Activated CD4-positive, CD25-positive, alpha-beta regulatory T cell treated with anti-CD3 and anti-CD28 coated beads, Interleukin-2, amount 50 U/mL, for 72 hours (primary cell): ENCODE measurements around the gene DCANP1.

ENCODE experiments used
- DNase-seq: peaks from one replicate; pipeline ENCODE4 v3.0.0; 2021

The DCANP1 gene

DNA sequence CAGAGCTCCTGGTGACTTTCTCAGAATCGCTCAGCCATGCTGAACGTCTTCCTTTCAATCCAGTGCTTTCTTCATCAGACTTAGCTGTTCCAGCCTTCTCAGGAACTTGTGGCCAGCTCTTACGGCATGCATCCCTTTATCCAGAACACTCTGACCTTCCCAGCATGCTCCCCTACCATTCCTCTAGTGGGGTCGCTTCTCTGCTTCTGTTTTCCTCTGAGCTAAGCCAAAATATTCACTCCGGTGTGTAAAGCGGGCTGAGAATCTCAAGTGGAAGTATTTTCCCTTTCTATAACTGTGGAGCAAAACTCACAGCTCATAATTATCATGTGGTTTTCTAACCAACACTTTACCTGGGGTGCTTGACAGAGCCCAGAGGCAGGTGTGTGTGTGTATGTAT, 6.2 kb downstream of the DCANP1 start:
- no peak for DNase-seq

DNA sequence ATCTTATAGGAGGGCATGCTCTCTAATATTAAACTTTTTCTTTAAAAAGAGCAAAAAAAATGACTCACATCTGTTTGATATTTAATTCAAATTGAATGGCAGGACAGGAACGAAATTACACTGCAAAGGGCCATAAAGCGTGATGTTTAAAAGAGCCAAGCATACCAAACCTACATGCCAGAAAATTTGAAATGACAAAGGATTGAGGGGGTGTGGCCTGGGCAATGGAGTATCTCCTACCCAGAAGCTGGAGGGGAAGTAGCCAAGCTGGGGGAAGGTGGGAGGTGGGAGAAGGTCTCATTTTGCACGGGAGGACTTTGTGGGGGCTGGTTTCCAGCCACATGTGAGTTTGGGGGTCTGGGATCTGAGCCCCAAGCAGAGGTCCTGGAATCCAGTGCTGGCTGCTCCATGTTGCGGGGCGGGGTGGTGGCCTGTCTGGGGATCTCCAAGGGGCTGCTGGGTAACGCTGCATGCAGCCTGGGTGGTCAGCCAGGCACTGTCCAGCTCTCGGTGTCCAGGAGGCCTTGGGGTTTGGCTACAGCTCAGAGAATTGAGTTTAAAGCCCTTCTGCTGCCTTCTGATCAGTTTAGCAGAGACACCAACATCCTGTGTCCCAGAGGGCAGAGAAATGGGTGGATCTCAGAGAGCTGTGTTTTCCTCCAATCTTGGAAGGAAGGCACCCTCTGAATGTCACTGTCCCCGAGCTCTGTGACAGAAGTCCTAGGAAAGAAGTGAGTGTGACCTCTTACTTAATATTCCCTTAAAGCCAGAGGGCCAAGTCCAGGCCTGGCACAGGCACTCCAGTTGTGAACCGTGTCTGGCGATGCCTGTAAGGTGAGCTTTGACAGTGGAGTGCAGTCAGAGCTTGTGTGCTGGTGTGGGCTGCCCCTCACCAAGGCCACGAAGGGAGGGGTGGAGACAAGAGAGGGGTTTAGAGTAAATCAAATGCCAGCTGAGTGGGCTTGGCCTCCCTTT, 7.6 kb downstream of the DCANP1 start:
- no peak for DNase-seq

DNA sequence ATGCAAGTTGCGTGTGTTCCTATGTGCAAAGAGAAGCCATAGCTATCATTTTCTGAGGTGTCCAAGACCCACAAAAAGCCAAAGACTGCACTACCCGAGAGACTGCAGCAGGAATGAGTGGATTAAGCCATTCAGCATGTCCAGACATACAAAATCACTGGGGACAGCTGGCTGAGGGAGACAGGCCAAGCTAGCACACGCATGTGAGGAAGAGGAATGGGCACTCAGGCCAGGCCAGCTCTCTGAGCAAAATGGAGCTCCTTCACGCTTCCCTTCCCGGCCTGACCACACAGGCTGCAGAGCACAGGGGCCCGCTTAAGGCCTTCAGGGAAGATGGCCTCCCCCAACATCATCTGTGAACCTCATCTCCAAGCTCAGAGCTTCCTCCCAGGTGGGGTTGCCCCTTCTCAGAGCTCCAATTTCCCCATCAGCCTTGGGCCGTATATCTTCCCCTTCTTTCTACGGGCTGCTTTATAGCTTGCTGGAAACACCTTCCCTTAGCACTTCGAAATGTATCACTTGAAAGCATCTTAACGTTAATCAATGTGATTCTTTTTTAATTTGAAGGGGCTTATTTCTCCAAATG, 8.4 kb downstream of the DCANP1 start:
- DNase-seq, result no peak

DNA sequence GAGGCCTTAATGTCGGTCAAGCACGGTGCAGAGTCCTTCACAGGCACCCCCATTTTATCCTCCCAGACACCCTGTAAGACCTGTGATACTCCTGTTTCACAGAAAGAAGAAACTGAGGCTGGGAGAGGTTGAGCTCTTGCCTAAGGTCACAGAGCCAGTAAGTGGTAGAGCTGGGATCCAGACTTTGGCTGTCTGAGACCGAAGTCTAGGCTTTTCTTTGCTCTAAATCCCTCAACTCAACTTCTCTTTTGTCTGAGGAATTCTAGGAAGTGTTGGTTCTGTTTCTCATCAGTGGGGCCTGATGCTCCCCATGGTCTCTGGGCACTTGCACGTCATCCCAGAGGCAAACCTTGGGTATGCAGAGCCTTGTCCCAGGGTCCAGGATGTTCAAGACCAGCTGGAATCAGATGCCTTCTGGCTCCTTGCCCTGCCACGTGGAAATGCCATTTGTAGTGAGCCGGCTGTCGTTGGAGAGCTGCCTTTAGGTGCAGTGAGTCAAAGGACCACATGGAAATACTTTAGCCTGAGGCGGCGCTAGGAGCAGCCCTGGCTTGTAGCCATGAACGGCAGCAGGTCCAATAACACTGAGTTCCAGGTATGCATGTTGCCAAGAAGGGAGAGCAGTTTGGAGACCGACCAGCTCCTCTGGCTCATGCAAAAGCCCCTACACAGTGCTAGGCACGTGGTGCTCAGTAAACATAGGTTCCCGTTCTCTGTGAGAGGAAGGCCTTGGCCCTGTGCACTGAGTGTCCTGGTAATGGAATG, 9.2 kb downstream of the DCANP1 start:
- no peak for DNase-seq

DNA sequence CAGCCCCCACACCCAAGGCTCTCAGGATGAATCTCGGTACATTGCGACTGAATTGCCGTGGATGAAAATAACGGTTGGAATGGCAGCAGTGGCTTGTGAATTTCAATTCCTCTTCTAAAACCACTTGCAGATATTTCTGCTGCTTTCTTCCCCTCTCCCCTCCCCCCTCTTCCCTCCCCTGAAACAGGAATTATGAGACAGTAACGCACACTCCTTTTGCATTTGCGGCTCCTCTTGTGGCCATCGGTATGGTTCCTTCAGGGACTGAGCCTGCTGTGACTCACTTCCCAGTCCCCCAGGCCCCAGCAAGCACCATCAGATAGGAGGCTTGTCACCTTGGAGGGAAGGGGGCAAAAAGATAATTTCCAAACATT, 9.7 kb downstream of the DCANP1 start:
- DNase-seq, result no peak

DNA sequence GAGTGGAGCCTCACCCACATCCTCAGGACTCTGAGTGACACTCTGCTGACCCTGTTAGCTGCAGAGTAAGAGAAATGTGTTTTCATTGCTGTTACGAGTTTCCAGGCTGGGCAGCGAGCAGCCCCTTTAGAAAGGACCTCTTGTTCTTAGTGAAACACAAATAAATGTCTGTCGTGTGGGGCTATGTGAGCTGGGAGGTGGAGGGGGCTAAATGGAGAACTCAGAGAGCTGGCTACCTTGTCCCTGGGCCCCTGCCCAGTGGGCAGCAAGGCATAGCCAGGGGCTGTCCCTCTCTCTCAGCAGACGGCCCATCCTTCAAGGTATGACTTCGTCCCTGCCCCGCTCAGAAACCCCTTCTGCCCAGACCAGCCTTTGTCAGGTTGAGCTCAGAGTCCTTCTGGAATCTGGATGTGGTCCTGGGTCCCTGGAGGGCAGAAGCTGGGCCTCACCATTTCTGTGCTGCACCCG, 10.2 kb downstream of the DCANP1 start:
- DNase-seq, result no peak

DNA sequence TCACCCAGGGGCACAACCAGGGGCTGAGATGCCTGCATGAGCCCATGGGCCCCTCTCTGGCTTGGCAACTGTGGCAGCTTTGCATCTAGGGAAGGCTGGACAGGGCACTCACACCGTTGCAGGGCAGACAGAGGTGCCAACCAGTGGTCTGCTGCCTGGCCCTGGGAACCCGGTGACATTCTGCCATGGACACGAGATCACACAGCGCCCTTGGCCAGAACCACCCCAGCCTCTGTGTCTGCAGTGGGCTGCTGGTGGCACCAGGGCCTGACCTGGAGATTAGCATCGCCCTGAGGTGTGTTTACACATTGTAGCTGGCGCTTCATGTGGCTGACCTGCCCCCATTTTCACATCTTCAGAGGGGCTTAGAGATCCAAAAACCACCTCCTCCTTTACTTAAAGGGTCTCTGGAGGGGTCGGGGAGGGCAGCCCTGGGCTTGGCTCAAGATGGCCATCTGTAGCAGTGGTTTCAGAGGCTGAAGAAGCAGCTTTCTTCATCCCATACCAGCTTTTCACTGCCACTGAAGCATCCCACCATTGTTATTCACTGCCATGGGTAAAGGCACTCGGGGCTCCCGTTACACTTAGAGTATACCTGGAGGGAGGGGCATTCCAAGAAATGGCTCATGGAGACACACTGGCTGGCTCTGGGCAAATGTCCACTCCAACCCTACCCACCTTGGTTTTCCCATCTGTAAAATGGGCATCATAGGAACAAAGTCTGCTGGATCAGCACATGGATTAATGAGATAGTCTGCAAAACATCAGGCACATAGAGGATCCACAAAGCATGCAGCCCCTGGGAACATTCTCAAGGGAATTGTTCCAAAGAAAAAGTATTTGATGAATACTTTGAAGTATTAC, 11.4 kb downstream of the DCANP1 start:
- no peak for DNase-seq

DNA sequence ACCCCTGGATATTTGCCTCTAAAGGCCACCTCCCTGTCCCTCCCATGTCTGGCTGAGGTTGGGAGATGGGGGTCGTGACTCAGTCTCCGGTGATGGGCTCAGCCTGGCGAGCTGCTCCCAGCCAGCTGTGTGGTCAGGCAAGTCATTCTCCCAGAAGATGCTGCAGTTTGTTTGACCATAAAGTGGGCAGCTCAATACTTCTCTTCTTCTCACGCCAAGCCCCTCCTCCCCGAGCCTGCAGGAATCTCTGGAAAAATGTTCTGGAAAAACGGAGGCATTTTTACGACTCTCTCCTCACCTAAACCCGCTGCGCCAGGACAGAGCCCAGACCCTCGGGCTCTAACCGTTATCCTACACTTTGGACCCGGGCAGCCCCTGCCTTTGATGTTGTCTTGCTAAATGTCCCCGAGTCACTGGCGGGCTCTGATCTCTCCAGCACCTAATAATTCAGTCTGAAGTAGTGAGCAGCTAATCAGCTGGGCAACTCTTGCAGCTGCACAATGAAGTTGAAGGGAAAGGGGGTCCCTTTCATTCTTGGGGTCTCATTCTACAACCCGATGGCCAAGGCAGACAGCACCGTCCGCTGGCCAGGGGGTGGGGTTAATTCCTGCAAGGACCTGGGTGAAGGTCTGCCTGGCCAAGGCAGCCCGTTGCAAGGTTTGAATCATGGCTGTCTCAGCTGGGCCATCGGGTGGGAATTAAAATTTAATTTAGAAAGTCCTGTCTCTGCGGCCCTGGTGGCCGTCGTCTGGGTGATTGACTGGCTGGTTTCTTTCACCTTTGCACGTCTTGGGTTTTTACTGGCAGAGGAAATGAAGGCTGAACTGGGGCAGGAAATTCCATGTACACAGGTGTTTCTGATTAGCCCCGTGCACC, 12.3 kb downstream of the DCANP1 start:
- no peak for DNase-seq

DNA sequence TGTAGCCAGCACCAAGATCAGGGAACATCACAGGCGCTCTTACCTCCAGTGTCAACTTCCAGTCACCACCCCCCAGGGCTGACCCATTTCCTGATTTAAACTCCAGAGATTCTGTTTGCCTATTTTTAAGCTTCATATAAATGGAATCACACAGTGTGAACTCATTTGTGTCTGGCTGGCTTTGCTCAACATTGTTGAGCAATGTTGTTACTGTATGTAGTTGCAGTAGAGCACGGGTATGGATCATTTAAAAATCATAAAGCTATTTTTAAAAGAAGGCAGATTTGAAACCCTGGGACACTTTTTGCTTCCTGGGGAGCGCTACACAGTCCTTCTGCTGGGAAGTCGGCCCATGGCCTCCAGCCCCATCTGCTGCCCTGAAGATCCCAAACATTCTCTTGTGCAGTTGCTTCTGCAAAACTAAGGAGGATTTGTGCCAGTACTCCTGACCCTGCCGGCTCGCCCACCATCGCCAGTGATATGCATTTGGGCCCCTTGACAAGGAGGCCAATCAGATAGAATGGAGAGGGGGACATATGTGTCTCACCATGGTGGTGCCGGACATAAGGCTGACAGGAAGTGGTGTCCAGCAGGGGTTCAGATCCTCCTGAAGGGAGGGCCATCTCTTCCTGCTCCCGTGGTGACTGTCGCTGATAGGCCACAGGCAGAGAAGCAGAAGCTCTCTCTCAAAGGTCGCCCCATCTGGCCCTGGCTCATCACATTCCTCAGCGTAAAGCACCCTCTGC, 13.3 kb downstream of the DCANP1 start:
- DNase-seq, result no peak

DNA sequence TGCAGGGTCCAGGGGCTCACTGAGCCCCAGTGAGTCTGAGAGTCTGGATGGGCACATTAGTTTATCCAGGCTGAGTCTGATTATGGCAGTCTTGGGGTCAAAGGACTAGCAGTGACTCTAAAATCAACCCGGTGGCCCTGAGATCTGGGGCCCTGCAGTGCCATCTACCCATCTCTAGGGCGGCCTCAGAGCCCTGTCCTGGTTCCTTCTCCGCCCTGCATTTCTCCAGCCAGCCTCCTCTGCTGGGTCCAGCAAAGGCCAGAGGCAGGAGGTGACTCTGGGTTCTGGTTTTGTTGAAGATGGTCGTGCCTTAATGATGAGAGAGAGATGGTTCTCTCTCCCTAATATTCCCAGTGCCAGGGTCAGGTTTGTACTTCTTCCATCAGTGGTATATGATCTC, 15.0 kb downstream of the DCANP1 start:
- no peak for DNase-seq

DNA sequence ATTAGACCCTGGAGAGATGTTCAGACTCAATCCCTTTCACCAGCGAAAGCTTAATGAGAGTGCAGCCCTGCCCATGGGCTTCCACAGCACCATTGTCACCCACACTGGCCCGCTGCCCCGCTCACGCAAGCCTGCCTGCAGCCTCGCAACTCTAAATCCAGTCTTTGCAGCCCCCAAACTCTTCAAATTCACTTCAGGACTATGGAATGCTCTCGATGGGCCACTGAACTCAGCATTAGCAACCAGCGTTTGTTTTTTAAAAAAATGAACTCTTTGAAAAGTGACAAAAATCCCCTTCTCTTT, 17.1 kb downstream of the DCANP1 start:
- no peak for DNase-seq

DNA sequence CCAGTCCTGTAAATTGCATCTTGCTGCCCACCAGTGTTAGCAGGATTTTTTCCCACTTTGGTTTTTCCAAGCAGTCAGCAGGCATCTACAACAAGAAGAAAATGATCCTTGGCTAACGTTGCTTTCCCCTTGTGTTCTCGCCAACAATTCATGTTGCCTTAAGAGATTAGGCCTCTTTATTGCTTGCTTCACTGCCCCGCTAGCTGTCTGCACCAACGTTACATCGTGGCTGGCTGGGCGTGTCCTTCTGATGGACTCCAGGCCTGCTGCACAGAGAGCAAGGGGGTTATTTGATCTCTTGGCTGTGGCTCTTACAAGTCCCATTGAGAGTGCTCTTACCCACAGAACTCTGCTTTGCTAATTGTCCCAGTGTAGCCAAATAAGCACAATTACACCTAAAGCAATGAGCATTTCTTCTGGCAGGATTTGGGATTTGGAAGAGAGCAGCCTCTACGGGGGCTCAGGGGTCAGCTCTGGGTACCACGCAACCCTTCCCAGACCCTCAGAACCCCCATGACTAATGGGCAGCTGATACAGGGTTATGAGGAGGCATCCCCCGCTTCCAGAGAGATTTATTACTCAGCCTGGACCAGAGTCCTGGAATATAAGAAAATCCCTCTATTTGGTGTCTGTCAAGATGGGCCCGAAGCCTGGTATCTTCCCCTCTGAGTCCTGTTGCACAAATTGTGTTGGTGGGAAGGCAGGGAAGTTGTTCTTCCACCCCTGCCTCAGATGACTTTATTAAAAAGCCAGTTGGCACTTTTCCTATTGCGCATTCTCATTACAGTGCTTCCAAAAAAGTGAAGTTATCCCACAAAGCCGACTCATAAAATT, 17.6 kb downstream of the DCANP1 start:
- no peak for DNase-seq

DNA sequence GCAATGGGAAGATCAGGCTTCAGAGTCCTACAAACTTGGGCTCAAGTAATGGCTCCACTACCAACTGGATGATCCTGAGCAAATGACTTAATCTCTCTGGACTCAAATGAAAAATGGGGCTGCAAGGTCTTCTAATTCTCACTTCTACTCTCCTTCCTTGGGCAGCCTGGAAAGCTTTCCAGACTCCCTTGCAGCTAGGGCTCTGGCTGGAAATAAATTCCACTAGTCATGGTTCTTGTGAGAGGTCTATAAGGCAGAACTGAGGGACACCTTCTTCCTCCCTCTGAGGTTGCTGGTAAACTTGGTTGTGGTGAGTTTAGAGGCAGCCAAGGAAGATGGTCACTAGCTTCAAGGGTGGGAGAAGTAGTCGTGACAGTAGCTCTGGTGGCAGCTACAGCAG, 18.6 kb downstream of the DCANP1 start:
- no peak for DNase-seq

DNA sequence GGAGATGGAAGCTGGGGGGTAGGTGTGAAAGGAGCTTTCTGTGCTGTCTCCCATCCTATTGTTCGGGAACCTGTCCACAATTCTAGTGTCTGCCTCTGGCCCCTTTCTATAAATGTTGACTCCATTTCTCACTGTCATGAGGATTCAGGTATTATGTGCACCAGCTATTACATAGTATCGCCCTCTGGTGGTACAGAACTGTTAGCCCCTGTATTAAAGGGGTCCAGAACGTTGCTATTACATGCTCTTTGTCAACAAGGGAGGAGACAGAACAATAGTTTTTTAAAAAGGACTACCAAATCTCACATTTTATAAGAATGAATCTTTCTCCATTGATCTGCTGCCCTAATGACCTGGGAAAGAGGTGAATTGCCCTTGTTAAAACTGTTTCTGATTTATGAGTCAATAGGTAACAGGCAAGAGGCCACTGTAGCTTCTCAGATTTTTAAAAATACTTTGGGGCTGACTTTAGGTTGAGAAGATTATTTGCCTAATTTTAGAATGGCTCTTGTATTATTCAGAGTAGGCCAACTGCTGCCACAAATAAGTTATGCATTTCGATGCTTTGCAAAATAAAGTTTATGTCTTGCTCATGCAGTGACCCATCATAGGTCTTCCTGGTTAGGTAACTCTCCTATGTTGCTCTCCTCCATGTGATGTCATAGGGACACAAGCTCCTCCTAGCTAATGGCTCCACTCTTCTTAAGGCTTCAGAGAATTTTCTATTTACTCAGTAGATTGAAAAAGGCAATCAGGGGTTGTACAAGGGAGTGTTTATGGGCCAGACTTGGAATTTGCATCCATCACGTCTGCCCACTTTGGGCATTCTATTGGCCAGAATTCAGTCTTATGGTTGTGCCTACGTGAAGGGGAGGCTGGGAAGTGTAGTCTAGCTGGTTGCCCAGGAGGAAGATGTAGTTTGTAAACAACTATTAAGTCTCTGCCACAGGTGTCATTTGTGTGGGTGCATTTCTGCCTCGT, 20.8 kb downstream of the DCANP1 start:
- DNase-seq, result no peak

DNA sequence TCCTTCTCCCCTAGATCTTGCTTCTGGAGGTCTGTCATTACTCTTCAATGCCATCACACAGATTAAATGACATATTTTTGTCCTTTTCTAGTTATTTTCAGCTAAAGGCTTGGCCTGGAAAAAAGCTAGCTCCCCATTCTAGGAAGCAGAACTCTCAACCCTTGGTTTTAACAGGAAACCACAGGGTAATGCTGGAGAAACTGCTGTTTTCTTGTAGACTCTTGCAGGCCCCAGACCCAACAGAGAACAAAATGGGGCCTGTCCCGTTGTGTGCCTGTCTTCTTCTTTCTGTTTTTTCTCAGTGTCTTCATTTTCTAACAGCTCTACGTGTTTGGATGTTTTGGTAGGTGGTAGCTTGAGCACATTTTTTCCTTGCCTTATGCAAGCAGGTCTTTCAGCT, 21.5 kb downstream of the DCANP1 start:
- DNase-seq, result no peak

DNA sequence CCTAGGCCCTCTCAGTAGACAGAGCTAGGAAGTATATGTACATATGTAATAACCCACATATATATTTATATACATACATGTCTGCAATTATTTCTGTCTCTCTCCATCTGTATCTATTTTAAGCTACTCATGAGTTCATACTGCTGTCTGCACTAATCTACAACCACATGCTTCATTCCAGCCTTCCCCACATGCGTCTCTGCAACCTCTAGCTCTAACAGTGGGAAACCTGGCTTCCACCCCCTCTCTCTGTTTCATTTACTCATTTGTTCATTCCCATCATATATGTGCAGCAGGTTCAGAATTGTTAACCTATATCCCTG, 23.3 kb downstream of the DCANP1 start:
- no peak for DNase-seq

DNA sequence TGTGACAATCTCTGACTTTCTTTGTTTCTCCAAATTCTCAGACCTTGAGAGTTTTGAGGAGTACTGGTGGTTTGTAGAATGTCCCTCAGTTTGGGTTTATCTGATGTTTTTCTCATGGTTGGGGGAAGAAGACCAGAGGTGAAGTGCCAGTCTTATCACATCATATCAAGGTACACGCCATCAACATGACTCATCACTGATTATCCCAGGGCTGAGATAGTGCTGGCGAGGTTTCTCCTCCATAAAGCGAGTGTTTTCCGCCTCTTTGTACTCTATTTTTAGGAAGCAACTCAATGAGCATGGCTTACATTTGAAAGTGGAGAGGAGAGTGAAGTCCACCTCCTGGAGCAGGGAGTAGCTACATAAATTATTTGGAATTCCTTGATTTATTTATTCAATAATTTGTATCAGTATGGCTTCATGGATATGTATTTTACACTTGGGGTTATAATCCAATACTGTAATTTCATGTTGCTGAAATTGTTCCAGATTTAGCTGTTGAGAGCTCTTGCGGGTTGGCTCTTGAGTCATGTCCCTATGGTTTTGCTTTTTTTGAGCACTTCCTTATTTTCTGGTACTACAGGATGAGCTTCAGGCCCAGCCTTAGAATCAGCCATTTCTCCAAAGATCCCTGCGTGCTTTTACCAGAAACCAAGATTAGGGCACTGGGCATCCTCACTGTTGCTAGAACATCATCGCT, 23.9 kb downstream of the DCANP1 start:
- no peak for DNase-seq

DNA sequence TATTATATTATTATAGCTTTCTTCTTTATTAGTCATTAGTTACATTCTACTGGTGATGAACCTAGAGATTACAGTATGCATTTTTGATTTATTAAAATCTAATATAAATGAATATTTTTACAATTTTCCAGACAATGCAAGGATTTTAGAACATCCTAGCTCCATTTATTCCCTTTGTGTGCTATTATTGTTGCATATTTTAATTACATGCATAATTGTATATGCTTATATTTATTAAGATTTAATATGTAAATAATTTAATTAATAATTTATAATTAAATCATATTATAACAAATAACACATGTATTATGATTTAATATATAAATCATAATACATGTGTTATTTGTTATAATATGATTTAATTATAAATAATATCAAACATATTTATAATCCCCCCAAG, 24.7 kb downstream of the DCANP1 start:
- DNase-seq, result no peak
